Panc1 (cell line): ENCODE results near the gene OPA3. TPM values are rescaled to one million over a fixed set of nuclear protein-coding genes. Genes with fewer than 3 reads are reported as not detected.

ENCODE experiments used
- ATAC-seq: fragments of 200-7000 bp; cut with Tn5 transposase; 2 replicates; pipeline ENCODE4 v1.9.1; 2020; ENCODE audit warnings: mild to moderate bottlenecking, moderate library complexity
- BruUV-seq: library from RNA; stranded (reverse); fragments of 400-500 nt; replicated peaks from 2 replicates; lab custom pipeline; 2021; lab: Mats Ljungman, UMichigan
- CTCF ChIA-PET: fragments of 300-600 bp; sonication (Branson Sonifier 250); formaldehyde crosslinking; loops from one replicate; lab custom pipeline; 2022; ENCODE audit warnings: antibody characterized with exemption; lab: Charles Lee
- POLR2A ChIA-PET: fragments of 300-600 bp; sonication (Branson Sonifier 250); formaldehyde crosslinking; loops from one replicate; lab custom pipeline; 2022; ENCODE audit warnings: antibody characterized with exemption; lab: Charles Lee
- DNase-seq: peaks from one replicate; pipeline ENCODE4 v3.0.0-alpha.2; 2010; ENCODE audit warnings: low read depth, low spot score
- H3K27ac ChIP-seq: 2 replicates; pipeline ENCODE4 v1.5.1; 2011; ENCODE audit warnings: mild to moderate bottlenecking, low read length, inconsistent platforms
- H3K27me3 ChIP-seq: fragments of 200-500 bp; sonication (Bioruptor generic); 2 replicates; pipeline ENCODE4 v1.6.0; 2014; ENCODE audit warnings: low read length, inconsistent platforms; ENCODE audit not compliant: control insufficient read depth, insufficient read depth
- H3K36me3 ChIP-seq: fragments of 200-500 bp; sonication (Bioruptor generic); 2 replicates; pipeline ENCODE4 v1.5.1; 2014; ENCODE audit warnings: inconsistent platforms, mild to moderate bottlenecking, low read length, moderate library complexity; ENCODE audit not compliant: control insufficient read depth, insufficient read depth
- H3K4me1 ChIP-seq: 2 replicates; pipeline ENCODE4 v1.5.1; 2011; ENCODE audit warnings: inconsistent platforms, mild to moderate bottlenecking, low read length, moderate library complexity; ENCODE audit not compliant: control insufficient read depth, insufficient read depth
- H3K4me3 ChIP-seq, 2 experiments: 2 replicates each; pipeline ENCODE4 v1.5.1; 2011 to 2012; ENCODE audit warnings: low read depth in 2 of 2, low read length in 2 of 2, mild to moderate bottlenecking in 2 of 2, inconsistent platforms in 1 of 2, moderate library complexity in 1 of 2
- H3K9me3 ChIP-seq: fragments of 200-500 bp; sonication (Bioruptor generic); 2 replicates; pipeline ENCODE4 v1.5.1; 2014; ENCODE audit warnings: low read depth, mild to moderate bottlenecking, inconsistent platforms, low read length, moderate library complexity; ENCODE audit not compliant: control insufficient read depth, insufficient read depth
- CTCF ChIP-seq: fragments of 450-650 bp; IDR thresholded peaks from 2 replicates; pipeline ENCODE4 v1.5.1; 2017; ENCODE audit warnings: mild to moderate bottlenecking
- POLR2AphosphoS5 ChIP-seq: IDR thresholded peaks from 2 replicates; pipeline ENCODE4 v1.6.1; 2012; ENCODE audit warnings: mild to moderate bottlenecking, low read depth, low read length, moderate library complexity
- REST ChIP-seq, 2 experiments: IDR thresholded peaks; 2 replicates each; pipeline ENCODE4 v1.6.1; 2011 to 2012; ENCODE audit warnings: low read depth in 2 of 2, control low read depth in 1 of 2, low read length in 1 of 2, mild to moderate bottlenecking in 1 of 2, moderate library complexity in 1 of 2; ENCODE audit not compliant: insufficient read depth in 1 of 2
- SIN3A ChIP-seq: IDR thresholded peaks from 2 replicates; pipeline ENCODE4 v1.6.1; 2012; ENCODE audit warnings: low read depth, mild to moderate bottlenecking, low read length, moderate library complexity, borderline replicate concordance; ENCODE audit not compliant: insufficient read depth
- TCF7L2 ChIP-seq: IDR thresholded peaks from 2 replicates; pipeline ENCODE4 v1.6.1; 2011; ENCODE audit warnings: mild to moderate bottlenecking, low read depth, low read length, inconsistent platforms
- in situ Hi-C: cut with HindIII; loops from 2 replicates; pipeline ENCODE4 v1.10.0; 2016; ENCODE audit warnings: low sequenced_read_pairs, low pct_unique_long_range_greater_than_20kb
- intact Hi-C: fragments of 100-400 bp; cut with micrococcal nuclease; formaldehyde crosslinking; loops from one replicate; pipeline ENCODE4 v1.10.0; 2022; ENCODE audit not compliant: unreplicated experiment
- total RNA-seq: library from RNA; stranded (reverse); gene quantifications from one replicate; pipeline ENCODE4 v1.2.1, GENCODE V29; 2021; ENCODE audit not compliant: unreplicated experiment

The OPA3 gene
- total RNA-seq, 1 experiment from 2014 or later: 20.3 TPM

- in situ Hi-C loops (no loop called here), intact Hi-C loops (no loop called here)
- no peaks in the 10 kb centered on the region for H3K27me3 ChIP-seq
- no peaks in the 10 kb centered on the region for H3K4me1 ChIP-seq
- no peak overlapping the region for H3K4me3 ChIP-seq
- H3K36me3 ChIP-seq: no peaks in the 10 kb centered on the region
- no peaks in the 10 kb centered on the region for H3K9me3 ChIP-seq
- ATAC-seq (no peak), DNase-seq (no peak)
- no peak for TF ChIP-seq SIN3A
- CTCF ChIA-PET: no interaction called here
- H3K27ac ChIP-seq: no peak overlapping the region
- POLR2A ChIA-PET: no interaction called here
- no TSS peak for BruUV-seq
Observed at GRCh38 chr19:45553464-45553863, 31.1 kb downstream of the OPA3 start.

- DNase-seq (no peak), ATAC-seq (peak; percentile 87)
- Histone ChIP-seq H3K4me3 (no peak overlapping the region), H3K27ac (no peak overlapping the region), H3K36me3 (no peaks in the 10 kb centered on the region), H3K4me1 (no peaks in the 10 kb centered on the region), H3K9me3 (no peaks in the 10 kb centered on the region), H3K27me3 (no peaks in the 10 kb centered on the region)
- BruUV-seq: no TSS peak
- in situ Hi-C loops: no loop called here
- CTCF ChIA-PET: interaction anchor here (0.6 kb wide), 1 partner anchor 53 kb away, joined by 3 read pairs; no protein-coding TSS in a partner anchor
- POLR2A ChIA-PET: no interaction called here
- TF ChIP-seq POLR2AphosphoS5: no peak
- no peak for TF ChIP-seq REST (IDR thresholded peaks at IDR 0.05; ENCODE audit: insufficient read depth in 1 of 2, low read depth in 2 of 2, low read length in 1 of 2)
- TF ChIP-seq CTCF: no peak
- TF ChIP-seq SIN3A: no peak
- TF ChIP-seq TCF7L2: no peak
- intact Hi-C loops: no loop called here
Observed at GRCh38 chr19:45547965-45548609, 36.5 kb downstream of the OPA3 start.

GRCh38 chr19:45547211-45547770 lies 37.3 kb downstream of the OPA3 start:
- Histone ChIP-seq H3K27me3 (no peaks in the 10 kb centered on the region), H3K4me1 (no peaks in the 10 kb centered on the region), H3K9me3 (no peaks in the 10 kb centered on the region), H3K4me3 (no peak overlapping the region), H3K36me3 (no peaks in the 10 kb centered on the region), H3K27ac (no peak overlapping the region)
- POLR2A ChIA-PET: no interaction called here
- no peak for TF ChIP-seq POLR2AphosphoS5
- TF ChIP-seq SIN3A: no peak
- TF ChIP-seq TCF7L2: no peak
- no peak for TF ChIP-seq REST (IDR thresholded peaks at IDR 0.05; ENCODE audit: insufficient read depth in 1 of 2, low read depth in 2 of 2, low read length in 1 of 2)
- TF ChIP-seq CTCF: no peak
- in situ Hi-C loops: no loop called here
- ATAC-seq: no peak
- CTCF ChIA-PET: no interaction called here
- DNase-seq: no peak
- no TSS peak for BruUV-seq
- intact Hi-C loops: no loop called here
